GM18526 (cell line): ENCODE measurements around the gene MRC1.

Experiments
- POLR2A ChIP-seq: IDR thresholded peaks from 3 replicates; pipeline ENCODE4 v1.6.1; 2011; ENCODE audit not compliant: insufficient read length; ENCODE audit errors: extremely low read depth

Gene MRC1

DNA sequence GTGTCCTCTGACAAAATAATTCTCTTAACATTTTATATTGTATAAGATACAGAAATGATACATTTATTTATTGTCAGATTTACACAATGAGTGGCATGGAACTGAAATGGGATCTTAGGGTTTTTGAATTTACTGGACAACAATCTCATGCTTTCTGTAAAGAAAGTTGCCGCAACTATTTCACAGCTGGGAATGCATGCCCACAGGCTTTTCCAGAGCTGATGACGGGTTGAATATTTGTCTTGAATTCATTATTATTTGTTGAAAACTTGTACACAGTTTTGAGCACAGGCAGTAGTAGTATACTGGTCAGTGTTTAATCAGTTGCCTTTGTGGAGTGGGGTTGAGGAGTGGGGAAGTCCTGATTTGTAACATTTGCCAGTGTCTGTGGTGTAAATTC lies 20.5 kb upstream of the MRC1 start:
- no peak for TF ChIP-seq POLR2A

DNA sequence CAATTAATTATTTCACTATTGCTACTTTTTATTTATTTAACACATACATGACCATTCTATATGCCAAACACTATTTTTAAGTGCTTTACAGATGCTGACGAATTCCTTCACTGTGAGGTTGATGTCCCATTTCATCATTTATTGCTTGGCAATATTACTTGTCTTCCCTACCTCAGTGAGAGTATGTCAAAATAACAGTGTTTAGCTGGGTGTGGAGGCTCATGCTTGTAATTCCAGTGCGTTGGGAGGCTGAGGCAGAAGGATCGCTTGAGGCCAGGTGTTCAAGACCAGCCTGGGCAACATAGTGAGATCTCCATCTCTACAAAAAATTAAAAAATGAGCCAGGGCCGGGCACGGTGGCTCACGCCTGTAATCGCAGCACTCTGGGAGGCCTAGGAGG lies 19.8 kb upstream of the MRC1 start:
- TF ChIP-seq POLR2A = no peak

DNA sequence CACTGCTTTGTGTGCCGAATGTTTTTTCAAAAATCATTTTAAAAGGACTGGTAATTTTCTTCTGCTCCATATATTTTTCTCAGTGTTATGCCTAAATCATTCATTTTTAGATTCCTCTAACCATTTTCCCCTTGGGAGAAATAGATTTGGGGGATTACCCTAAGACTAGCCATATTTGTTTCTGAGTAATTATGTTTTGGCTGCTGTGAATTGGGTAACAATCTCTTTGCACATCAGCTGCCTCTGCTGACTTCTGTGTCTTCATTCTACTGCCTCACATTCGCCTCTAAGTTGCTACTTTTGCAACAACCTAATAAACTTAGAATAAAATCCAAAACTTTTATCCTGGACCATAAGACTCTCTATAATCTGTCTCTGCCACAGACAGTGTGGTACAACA lies 18.5 kb upstream of the MRC1 start:
- no peak for TF ChIP-seq POLR2A

DNA sequence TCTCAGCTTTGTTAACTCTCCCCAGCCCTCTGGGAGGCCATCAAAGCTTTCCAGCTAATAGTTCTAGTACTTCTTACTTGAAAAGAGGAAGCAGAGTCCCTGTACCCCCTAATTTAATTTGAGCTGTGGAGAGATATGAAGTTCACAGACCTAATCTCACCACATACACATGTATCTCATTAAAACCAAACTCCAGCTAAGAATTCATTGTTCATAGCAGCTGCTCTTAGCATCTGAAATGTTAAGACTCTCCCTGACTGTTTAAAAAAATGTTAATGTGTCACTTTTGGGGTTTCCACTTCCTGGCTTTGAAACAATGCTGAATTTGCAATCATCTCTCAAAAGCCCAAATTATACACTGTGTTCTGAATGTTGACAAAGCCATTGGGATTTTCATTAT lies 16.2 kb upstream of the MRC1 start:
- no peak for TF ChIP-seq POLR2A

DNA sequence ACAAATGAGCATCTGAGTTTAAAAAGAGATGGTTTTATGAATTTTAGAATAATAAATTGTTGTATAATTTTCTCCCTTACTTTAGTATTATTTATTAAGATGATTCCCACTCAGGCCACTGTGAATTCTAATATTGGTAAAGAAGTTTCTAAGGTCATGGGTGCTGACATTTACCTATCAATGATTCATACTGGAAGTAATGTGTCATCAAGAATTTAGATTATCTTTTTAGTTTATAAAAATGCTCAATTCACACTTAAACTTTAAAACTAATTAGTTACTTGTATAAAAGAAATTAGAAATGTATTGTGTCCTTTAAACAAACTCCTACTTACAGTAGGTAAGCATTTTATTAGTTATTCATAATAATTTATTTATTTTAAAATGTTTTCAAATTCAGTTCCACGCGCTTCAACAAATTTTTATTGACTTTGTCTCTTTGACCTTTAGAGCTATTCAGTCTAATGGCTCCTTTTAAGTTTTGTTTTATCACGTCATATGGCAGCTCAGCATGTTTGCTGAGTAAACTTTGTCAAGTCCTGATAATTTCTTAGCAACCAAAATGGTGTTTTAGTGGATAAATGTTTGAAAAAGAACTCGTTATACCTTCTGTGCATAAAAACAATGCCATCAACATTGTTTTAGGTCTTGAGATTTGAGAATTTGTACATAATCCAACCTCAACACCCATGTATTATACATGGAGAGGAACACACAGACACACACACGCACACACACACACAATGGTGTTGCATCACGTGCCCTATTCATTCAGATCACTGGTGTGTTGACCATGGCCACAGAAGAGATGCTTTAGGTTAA lies 15.1 kb upstream of the MRC1 start:
- TF ChIP-seq POLR2A = no peak

DNA sequence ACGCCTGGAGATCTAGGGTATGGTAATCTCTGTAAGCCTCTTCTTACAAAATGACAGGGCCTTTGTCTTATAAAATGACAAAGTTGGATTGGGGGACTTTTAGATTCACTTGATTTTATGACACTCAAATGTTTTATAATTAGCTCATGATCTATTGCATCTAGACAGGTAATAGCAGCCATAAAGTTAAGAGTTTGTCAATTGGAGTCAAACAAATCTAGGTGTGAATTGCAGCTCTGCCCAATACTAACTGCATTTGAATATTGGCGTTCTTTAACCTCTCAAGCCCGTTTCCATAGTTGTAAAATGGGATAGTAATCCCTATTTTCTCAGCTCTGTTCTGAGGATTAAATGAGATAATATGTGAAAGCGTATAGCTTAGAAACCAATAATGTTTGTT lies 14.1 kb upstream of the MRC1 start:
- TF ChIP-seq POLR2A = no peak

DNA sequence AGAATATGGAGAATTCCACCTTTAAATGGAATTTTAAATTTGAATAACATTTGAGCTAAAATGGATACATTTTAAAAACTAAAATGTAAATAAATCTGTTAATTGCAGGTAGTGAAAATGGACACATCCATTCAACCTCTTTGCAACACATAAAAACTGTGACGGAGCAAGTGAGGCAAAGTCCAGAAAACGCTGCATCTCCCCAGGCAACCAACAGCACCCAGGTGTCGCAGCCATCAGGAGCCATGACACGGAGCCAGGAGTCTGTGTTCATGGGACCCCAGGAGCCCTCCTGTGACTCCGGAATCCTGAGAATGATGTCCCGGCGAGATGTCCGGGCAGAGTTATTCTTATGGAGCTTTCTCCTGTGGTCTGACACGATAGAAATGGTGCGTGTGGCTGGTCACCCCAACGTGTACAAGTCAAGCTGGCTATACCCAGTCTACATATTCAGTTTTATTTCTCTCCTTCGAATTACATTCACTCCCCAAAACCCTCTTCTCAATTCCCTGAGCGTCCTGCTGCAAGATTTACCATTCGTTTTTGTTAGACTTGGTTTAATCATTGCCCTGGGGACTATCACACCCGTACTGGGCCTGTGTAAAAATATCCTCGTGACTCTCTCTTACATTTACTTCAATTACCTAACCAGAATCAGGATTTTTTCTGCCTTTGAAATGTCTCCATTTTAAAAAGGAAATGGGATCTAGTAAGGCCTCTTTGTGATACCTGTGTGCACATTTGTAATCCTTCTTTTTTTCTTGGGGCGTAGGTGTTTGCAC lies 13.1 kb upstream of the MRC1 start:
- no peak for TF ChIP-seq POLR2A

DNA sequence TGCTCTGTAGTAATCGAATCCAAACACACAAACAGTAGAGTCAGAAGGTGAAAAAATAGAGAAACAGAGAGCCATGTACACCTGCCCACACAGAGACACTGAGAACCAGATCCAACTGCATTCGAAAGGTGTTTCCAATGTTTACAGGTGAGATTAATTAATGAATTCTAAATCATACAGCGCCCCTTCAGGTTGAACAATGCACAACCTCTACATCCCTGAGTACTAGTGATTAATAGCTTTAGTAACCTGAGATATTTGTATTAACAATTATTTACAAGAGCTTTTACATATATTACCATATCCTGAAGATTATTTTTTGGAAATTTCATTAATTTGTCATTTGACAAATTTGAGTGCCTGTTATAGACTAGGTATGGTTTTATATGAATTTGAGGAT lies 7.6 kb upstream of the MRC1 start:
- no peak for TF ChIP-seq POLR2A

DNA sequence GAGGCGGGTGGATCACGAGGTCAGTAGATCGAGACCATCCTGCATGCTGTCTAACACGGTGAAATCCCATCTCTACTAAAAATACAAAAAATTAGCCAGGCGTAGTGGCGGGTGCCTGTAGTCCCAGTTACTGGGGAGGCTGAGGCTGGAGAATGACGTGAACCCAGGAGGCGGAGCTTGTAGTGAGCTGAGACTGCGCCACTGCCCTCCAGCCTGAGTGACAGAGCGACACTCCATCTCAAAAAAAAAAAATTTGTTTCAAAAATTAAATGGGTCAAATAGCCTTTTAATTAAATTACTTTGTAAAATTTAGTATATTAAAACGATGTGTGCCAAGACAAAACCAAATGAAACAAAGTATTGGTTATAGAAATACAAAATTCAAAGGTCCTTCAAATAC lies 6.8 kb upstream of the MRC1 start:
- no peak for TF ChIP-seq POLR2A

DNA sequence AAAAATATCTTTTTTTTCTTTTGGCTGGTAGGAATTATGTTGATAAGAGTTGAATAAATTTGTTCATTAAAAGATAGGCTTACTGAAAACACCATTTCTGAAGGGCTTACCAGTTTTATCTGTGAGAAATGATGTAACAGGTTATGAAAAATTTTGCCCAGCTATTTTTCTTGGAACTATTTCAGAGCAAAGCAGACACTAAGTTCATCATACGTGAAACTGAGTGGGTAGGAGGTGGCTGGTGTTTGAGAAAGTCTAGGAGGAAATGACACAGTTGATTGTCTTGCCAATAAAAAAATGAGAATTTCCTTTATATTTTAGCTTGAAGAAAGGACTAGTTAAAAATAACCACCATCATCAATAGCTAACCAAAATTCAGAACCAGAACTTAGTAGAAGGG lies 6.2 kb upstream of the MRC1 start:
- TF ChIP-seq POLR2A = no peak

DNA sequence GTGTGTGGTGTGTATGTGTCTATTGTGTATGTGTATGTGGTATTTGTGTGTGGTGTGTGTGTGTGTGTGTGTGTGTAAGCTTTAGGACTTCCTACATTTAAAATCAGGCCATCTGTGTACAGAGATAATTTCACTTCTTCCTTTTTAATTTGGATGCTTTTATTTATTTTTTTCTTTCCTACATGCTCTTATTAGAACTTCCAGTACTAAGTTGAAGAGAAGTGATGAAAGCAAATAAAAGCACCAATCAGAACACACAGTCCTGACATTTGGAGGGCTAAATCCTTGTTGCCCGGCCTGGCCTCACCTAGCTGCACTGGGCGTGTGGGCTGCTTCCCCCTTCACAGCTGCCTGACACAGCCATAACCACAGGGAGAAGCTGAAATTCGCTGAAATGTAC lies 3.8 kb upstream of the MRC1 start:
- no peak for TF ChIP-seq POLR2A

DNA sequence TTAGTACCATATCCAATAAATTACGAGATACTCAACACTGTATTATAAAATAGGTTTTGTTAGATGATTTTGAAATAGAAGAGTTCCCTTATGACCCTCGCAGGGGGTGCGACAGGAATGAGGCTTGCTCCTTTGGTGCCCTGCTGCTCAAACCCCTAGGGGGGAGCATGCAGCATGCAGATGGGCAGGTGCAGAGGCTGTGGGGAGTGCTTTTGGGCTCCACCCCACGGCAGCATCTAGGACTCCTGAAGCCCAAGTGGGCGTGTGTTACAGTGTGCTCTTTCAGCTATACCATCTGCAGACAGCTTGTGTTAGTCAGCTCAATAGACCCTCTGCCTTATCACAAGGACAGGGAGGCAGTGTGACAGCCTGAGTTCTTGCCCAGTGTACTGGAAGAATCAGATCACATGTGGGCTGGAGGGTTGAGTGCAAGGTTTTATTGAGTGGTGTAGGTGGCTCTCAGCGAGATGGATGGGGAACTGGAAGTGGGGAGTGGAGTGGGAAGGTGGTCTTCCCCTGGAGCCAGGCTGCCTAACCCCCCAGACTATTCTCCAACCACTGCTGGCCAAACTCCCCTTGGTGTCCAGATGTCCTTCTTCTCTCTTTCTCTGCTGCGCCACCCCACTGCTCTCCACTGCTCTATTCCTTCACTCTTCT lies 3.1 kb upstream of the MRC1 start:
- TF ChIP-seq POLR2A = no peak

DNA sequence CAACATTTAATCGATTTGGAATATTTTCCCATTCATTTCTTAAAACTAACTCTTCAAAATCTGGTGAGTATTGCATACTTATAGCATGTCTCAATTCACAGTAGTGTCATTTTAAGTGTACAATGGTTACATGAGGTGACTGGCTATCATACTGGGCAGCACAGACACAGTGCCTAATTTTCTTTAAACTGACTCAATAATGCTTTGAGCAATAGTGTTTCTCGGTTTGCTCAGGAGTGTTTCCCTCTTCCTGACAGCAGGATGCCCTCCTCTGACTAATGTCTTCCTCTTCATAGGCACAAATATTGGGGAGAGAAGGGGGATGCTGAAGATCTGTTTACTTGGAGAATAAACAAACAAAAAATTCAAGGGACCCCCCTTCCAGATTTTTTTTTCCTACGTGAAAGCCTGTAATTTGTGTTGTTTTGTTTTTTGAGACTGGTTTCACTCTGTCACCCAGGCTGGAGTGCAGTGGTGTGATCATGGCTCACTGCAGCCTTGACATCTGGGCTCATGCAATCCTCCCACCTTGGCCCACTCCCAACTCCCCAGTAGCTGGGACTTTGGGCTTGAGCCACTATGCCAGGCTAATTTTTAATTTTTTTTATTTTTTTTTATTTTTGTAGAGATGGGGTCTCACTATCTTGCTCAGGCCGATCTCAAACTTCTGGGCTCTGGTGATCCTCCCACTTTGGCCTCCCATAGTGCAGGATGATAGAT lies 2.2 kb downstream of the MRC1 start:
- no peak for TF ChIP-seq POLR2A

DNA sequence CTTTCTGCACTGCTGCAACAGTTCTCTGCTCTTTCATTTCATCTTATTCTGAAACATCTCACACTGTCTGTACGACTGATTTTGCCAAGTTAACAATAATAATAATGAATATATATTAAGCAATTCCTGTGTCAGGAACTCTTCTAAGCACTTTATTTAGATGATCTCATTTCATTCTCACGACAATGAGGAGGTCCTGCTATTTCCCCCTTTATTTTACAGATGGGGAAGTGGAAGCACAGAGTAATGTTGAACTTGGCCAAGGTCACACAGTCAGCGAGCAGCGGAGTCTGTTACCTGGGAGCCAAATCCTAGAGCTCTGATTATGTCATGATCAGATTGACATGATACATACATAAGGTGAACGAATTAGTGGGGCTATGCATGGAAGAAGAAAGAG lies 5.8 kb downstream of the MRC1 start:
- no peak for TF ChIP-seq POLR2A

DNA sequence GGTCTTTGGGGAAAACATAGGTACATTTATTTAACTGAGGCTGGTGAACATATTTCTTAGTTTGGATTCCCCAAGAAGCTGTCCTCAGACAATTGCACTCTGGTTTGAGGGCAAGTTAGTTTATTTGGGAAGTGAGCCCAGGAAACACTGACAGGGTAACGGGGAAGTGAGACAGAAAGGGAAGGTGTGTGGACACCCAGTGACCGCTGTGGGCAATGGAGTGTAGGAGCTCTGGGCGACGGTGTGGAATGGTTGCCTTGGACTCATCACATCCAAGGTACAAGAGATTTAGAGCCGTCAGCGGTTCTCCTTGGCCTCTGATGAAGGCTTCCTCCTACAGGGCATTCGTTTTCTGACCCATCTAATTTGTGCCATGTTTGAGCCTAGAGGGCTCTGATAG lies 7.1 kb downstream of the MRC1 start:
- TF ChIP-seq POLR2A = no peak
